WERI-Rb-1 (cell line): ENCODE data around the gene PARD3B.

ENCODE experiments used
- DNase-seq: peaks from one replicate; pipeline ENCODE4 v3.0.0-alpha.2; 2020
- H3K27ac ChIP-seq: fragments of 250-450 bp; sonication (Bioruptor Pico); 2 replicates; pipeline ENCODE4 v1.5.1; 2020; ENCODE audit warnings: mild to moderate bottlenecking, moderate library complexity
- H3K27me3 ChIP-seq: fragments of 250-450 bp; sonication (Bioruptor Pico); 2 replicates; pipeline ENCODE4 v1.5.1; 2021; ENCODE audit warnings: mild to moderate bottlenecking, low read depth, moderate library complexity; ENCODE audit not compliant: insufficient read depth, severe bottlenecking
- H3K36me3 ChIP-seq: fragments of 250-450 bp; sonication (Bioruptor Pico); 2 replicates; pipeline ENCODE4 v1.5.1; 2020; ENCODE audit warnings: mild to moderate bottlenecking, moderate library complexity
- H3K4me3 ChIP-seq: 2 replicates; pipeline ENCODE4 v1.5.1; 2011; ENCODE audit warnings: low read depth, mild to moderate bottlenecking, control low read depth, low read length
- H3K9me3 ChIP-seq: fragments of 250-450 bp; sonication (Bioruptor Pico); 2 replicates; pipeline ENCODE4 v1.5.1; 2021; ENCODE audit warnings: mild to moderate bottlenecking, moderate library complexity; ENCODE audit not compliant: severe bottlenecking
- TF ChIP-seq, protein P1 (sequence below): IDR thresholded peaks from 2 replicates; pipeline ENCODE4 v1.5.1; 2011; ENCODE audit warnings: low read depth, mild to moderate bottlenecking, control low read depth, inconsistent platforms, low read length

Gene PARD3B

DNA sequence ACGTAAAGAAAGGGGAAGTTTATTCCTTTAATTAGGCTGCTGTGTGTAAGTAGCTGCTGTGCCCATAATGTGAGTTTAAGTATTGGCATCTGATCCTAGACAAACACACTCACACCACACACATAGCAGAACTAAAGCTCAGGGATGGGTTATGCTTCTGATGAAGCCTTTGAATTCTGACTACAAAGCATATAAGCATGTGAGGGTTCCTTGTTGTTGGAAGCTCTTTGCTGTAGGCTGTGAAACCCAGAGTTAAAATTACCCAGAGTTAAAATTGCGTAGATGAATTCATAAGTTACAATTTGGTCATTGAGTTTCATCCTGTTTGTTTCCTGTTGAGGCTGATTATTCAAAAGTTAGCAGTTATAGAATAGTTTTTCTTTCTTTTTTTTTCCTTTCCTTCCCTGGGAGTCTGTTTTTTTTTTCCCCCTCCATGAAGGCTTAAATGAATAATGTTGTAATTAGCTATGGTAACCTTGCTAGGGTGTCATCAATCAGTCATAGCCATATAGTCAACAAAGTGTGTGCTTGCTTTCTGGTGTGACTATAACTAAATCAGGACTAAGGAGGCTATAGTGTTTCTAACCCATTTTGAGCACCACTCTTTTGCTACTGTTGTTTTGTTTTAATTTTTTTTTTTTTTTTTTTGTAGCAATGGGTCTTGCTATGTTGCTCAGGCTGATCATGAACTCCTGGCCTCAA lies 426.1 kb downstream of the PARD3B start:
- no peak for DNase-seq
- H3K27ac ChIP-seq = no peak overlapping the region
- TF ChIP-seq, protein P1, sequence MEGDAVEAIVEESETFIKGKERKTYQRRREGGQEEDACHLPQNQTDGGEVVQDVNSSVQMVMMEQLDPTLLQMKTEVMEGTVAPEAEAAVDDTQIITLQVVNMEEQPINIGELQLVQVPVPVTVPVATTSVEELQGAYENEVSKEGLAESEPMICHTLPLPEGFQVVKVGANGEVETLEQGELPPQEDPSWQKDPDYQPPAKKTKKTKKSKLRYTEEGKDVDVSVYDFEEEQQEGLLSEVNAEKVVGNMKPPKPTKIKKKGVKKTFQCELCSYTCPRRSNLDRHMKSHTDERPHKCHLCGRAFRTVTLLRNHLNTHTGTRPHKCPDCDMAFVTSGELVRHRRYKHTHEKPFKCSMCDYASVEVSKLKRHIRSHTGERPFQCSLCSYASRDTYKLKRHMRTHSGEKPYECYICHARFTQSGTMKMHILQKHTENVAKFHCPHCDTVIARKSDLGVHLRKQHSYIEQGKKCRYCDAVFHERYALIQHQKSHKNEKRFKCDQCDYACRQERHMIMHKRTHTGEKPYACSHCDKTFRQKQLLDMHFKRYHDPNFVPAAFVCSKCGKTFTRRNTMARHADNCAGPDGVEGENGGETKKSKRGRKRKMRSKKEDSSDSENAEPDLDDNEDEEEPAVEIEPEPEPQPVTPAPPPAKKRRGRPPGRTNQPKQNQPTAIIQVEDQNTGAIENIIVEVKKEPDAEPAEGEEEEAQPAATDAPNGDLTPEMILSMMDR = no peak

DNA sequence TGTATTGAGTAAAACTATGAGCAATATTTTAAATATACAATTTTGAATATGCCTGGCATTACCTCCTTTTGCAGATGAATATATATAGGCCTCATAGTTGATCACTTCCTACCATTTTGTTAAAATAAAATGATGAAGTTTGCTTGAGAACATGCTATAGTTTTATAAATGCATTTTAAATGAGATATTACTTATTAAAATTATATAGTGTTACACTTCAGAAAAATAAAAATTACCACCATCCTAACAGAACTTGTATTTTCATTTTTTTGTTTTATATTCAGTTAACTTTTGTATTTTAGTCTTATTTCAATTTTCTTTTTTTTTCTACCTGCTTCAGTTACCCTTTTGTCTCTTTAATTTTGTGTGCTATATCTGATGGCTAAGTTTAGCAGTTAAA lies 426.9 kb downstream of the PARD3B start:
- TF ChIP-seq, protein P1 = no peak
- Histone ChIP-seq H3K27ac (no peak overlapping the region), H3K27me3 (no peaks in the 10 kb centered on the region), H3K36me3 (no peaks in the 10 kb centered on the region), H3K9me3 (no peaks in the 10 kb centered on the region), H3K4me3 (no peak overlapping the region)
- no peak for DNase-seq

More for the DNA sequence above, 426.1 kb downstream of the PARD3B start:
- Histone ChIP-seq H3K9me3 (no peaks in the 10 kb centered on the region), H3K27me3 (no peaks in the 10 kb centered on the region), H3K36me3 (no peaks in the 10 kb centered on the region), H3K4me3 (no peak overlapping the region)

DNA sequence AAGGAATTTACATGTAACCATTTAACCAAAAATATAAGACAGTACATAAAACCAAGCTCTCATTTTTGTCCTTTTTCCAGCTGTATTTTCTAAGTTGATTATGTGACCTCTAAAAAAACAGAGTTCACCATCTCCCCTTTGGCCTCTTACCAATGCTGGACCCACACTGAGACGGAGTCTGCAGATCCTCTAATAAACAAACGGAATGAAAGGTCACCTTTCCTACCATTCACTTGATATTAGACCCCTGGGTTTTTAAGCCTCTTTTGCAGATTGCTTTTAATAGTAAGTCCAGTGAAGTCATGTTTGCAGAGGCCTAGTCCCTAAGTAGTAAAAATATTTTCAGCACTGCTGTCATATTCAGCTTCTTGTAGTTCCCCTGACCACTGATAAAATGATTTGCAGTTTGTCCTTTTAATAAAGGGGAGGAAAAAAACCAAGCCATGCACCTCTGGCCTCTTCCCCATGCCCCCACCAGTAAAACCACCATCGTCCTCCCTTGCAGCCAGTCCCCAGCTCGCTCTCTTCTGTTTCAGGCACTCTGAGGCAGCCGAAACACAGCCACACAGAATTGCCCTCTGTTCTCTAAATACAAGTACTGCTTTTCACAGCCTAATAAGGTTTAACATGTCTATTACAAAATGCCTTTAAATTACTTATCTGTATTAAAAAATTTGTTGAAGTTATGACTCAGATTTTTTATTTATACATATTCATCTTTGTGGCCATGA lies 427.5 kb downstream of the PARD3B start:
- Histone ChIP-seq H3K36me3 (no peaks in the 10 kb centered on the region), H3K27ac (no peak overlapping the region), H3K4me3 (no peak overlapping the region), H3K27me3 (no peaks in the 10 kb centered on the region), H3K9me3 (no peaks in the 10 kb centered on the region)
- TF ChIP-seq, protein P1 = no peak
- DNase-seq = no peak

DNA sequence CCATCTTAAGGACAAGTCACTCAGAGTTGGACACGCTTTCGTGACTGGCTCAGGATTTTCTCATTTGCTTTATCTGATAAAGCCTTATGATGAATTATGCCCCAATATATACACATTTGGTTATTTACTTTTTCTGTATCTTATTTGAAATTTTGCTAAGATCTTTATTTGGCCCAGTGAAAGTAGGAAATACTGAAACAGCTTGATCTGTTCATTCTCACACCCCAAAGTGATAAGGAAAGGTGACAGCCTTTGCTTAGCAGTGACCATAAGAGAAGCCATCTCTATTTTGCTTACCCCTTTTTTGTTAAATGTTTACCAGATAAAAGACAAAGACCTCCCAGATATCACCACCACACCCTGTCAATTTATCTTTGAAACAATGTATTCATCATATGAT lies 428.3 kb downstream of the PARD3B start:
- TF ChIP-seq, protein P1 = no peak
- H3K9me3 ChIP-seq = no peaks in the 10 kb centered on the region
- no peak overlapping the region for H3K27ac ChIP-seq
- no peak for DNase-seq
- H3K4me3 ChIP-seq = no peak overlapping the region
- no peaks in the 10 kb centered on the region for H3K27me3 ChIP-seq
- no peaks in the 10 kb centered on the region for H3K36me3 ChIP-seq

DNA sequence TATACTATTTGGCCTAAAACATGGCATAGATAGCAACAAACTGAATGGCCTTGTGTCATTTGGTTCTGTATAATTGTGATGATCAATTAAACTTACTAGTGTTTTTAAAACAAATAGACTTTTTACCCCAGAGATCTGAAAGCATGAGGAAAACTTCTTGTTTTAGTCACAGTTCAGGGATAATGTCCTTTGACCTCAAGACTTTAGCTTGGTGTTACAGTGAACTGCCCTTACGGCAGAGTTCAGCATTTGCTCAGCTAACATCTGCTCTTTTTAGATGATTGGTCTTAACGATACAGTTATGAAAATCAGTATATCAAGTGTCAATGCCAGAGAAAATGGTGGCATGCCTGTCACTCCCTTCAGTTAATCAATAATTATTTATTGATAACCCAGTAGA lies 429.2 kb downstream of the PARD3B start:
- H3K27ac ChIP-seq = no peak overlapping the region
- no peaks in the 10 kb centered on the region for H3K9me3 ChIP-seq
- no peaks in the 10 kb centered on the region for H3K27me3 ChIP-seq
- no peak overlapping the region for H3K4me3 ChIP-seq
- TF ChIP-seq, protein P1 = no peak
- no peak for DNase-seq
- no peaks in the 10 kb centered on the region for H3K36me3 ChIP-seq

DNA sequence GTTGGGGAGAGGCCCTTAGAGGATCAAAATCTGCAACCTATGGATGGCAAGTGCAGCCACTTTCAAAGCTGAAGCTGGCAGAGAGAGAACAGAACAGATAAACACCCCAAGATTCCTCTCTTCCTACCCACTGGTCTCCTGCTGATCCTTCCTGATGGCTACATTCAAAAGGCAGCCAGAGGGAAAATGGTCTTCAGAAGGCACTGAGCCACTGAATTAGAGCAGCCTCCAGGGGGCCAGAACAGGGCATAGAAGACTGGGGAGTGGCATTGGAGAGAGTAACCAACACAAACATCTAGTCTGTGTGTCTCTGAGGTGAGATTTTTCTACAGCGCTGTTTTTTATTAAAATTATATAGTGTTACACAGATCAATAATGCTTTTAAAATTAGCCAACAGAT lies 432.6 kb downstream of the PARD3B start:
- Histone ChIP-seq H3K27ac (no peak overlapping the region), H3K4me3 (no peak overlapping the region), H3K9me3 (no peaks in the 10 kb centered on the region), H3K27me3 (no peaks in the 10 kb centered on the region), H3K36me3 (no peaks in the 10 kb centered on the region)
- no peak for DNase-seq
- TF ChIP-seq, protein P1 = no peak
